NB4 (cell line): ENCODE data around the gene LRIG2.
A peak's percentile ranks its signal among the peaks of the same experiment; 100 is the strongest.
"Not testable (repeated sequence)": the region's sequence is repeated elsewhere in the genome, so short reads cannot be mapped to it uniquely, and the experiment has no call there.

Source experiments
- DNase-seq: peaks from one replicate; pipeline ENCODE4 v3.0.0; 2010; ENCODE audit warnings: low read depth
- H3K4me3 ChIP-seq: one replicate; pipeline ENCODE4 v1.5.1; 2011; ENCODE audit warnings: mild to moderate bottlenecking, low read depth, low read length, moderate library complexity
- CTCF ChIP-seq: IDR thresholded peaks from one replicate; pipeline ENCODE4 v1.5.1; 2012; ENCODE audit warnings: low read depth, low read length
- MAX ChIP-seq: IDR thresholded peaks from 2 replicates; pipeline ENCODE4 v1.6.1; 2011; ENCODE audit warnings: low read depth, low read length
- MYC ChIP-seq: IDR thresholded peaks from 2 replicates; pipeline ENCODE4 v1.6.1; 2011; ENCODE audit warnings: low read depth, low read length
- POLR2A ChIP-seq: IDR thresholded peaks from 2 replicates; pipeline ENCODE4 v1.6.1; 2011; ENCODE audit warnings: mild to moderate bottlenecking; ENCODE audit not compliant: insufficient read length; ENCODE audit errors: extremely low read depth

LRIG2 gene

GRCh38 chr1:113057006-113057405 lies 16.0 kb upstream of the LRIG2 start:
- no peak for DNase-seq
- TF ChIP-seq MYC (no peak), MAX (no peak), POLR2A (no peak)

GRCh38 chr1:113058941-113059706 lies 13.9 kb upstream of the LRIG2 start:
- no peak for TF ChIP-seq POLR2A
- TF ChIP-seq MYC: no peak
- no peak for TF ChIP-seq MAX
- no peak for TF ChIP-seq CTCF
- no peak for DNase-seq
- no peak overlapping the region for H3K4me3 ChIP-seq

More at GRCh38 chr1:113057006-113057405, 16.0 kb upstream of the LRIG2 start:
- no peak overlapping the region for H3K4me3 ChIP-seq

GRCh38 chr1:113063456-113063855 lies 9.5 kb upstream of the LRIG2 start:
- not testable (repeated sequence) for H3K4me3 ChIP-seq, DNase-seq

GRCh38 chr1:113072141-113072756 lies 749 bp upstream of the LRIG2 start:
- TF ChIP-seq MYC (no peak), CTCF (no peak), POLR2A (no peak), MAX (no peak)
- no peak for DNase-seq
- peak overlapping the region; percentile 62 for H3K4me3 ChIP-seq

GRCh38 chr1:113073479-113073950 lies 517 bp downstream of the LRIG2 start:
- peak overlapping the region; percentile 62 for H3K4me3 ChIP-seq
- TF ChIP-seq CTCF (peak; percentile 20), MAX (no peak), MYC (no peak), POLR2A (no peak)
- DNase-seq: peak; percentile 69

- TF ChIP-seq MYC (no peak), CTCF (no peak), POLR2A (no peak), MAX (no peak)
- H3K4me3 ChIP-seq: peak overlapping the region; percentile 62
- DNase-seq: no peak
Measured at GRCh38 chr1:113074237-113074636, 1.2 kb downstream of the LRIG2 start.

GRCh38 chr1:113077978-113078377 lies 5.0 kb downstream of the LRIG2 start:
- not testable (repeated sequence) for H3K4me3 ChIP-seq, DNase-seq
